LNCAP (cell line): ENCODE data around the gene TMTC2.

ENCODE experiments used
- CTCF ChIP-seq: fragments of 450-650 bp; IDR thresholded peaks from 2 replicates; pipeline ENCODE4 v1.5.1; 2017; ENCODE audit warnings: mild to moderate bottlenecking

Gene TMTC2

GRCh38 chr12:82937151-82937550 lies 250.4 kb downstream of the TMTC2 start:
- no peak for TF ChIP-seq CTCF

- TF ChIP-seq CTCF: no peak
Observed at GRCh38 chr12:82942521-82942920, 255.8 kb downstream of the TMTC2 start.

GRCh38 chr12:82942991-82943401 lies 256.3 kb downstream of the TMTC2 start:
- TF ChIP-seq CTCF: no peak

- no peak for TF ChIP-seq CTCF
Observed at GRCh38 chr12:82948491-82948890, 261.8 kb downstream of the TMTC2 start.

GRCh38 chr12:82950356-82950755 lies 263.6 kb downstream of the TMTC2 start:
- no peak for TF ChIP-seq CTCF

GRCh38 chr12:82952946-82953345 lies 266.2 kb downstream of the TMTC2 start:
- TF ChIP-seq CTCF: no peak

GRCh38 chr12:82953397-82953796 lies 266.7 kb downstream of the TMTC2 start:
- TF ChIP-seq CTCF: no peak

- no peak for TF ChIP-seq CTCF
Observed at GRCh38 chr12:82954064-82954463, 267.4 kb downstream of the TMTC2 start.
